NT2/D1 (cell line): ENCODE data around the gene NSD1.

Source experiments
- SUZ12 ChIP-seq: IDR thresholded peaks from 2 replicates; pipeline ENCODE4 v1.6.1; 2011; ENCODE audit not compliant: insufficient read length, insufficient read depth; ENCODE audit errors: extremely low read depth
- ZNF274 ChIP-seq: IDR thresholded peaks from 2 replicates; pipeline ENCODE4 v1.6.1; 2011; ENCODE audit warnings: mild to moderate bottlenecking, low read depth, low read length

DNA sequence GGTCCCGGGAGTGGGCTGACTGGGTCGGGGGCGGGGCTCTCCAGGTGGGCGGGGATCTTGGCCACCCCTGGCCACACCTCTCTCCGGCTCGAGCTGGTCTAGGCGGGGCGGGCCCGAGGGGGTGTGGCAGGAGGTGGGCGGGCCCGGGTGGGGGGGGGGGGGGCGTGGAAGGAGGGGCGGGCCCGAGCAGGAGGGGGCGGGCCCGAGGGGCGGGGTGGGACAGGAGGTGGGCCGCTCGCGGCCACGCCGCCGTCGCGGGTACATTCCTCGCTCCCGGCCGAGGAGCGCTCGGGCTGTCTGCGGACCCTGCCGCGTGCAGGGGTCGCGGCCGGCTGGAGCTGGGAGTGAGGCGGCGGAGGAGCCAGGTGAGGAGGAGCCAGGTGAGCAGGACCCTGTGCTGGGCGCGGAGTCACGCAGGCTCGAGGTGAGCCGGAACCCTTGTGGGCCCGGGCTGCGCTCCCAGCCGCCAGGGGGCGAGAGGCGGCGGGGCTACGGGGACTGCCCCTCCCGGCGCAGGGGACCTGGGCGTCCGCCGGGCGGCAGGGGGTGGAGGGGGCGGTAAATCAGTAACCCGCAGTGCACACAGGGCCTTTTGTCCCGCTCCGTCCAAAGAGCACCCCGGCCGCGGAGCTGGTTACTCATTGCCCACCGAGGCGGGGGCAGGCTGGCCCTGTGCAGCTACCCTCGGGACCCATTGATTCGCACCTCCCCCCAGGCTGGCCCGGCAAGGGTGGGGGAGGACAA, 46.7 kb upstream of the NSD1 start, which contains the start of gene FGFR4:
- TF ChIP-seq SUZ12: no peak
- no peak for TF ChIP-seq ZNF274
